Measurements from ENCODE around the gene FBLN1.

DNA sequence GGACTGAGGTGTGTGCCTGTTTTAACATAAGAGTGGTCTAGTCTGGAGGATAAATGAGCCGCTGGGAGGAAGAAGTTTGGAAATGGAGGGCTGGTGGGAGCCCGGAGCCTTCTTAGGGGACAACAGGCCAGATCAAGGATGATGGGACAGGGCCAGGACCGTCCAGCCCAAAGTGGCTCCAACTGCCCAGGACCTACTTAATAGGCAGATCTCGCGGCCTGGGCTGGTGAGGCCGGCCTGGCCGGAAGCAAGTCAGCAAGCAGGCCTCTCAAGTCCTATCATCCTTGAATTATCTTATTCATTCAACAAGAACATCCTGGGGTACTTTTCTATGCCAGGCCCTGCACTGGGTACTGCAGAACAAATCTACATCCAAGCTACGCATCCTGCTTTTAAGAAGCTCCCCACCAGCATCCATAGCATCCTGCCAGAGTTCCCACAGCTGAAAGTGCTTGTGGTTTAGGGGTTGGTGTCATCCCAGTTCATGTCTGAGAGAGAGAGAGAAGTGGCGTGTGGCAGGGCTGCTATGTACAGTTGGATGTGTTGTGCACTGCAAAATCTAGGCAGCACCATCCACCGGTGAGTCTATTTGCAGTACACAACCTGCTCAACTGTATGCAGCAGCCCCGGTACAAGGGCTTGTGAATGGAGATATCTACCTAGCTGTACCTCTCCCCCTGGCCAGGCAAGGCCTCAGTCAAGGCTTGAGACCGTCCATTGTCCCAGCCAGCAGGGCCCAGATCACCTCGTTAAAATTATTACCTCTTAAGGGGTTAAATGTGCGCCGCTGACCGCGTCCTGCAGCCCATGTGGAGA lies 82.1 kb downstream of the FBLN1 start:
- TF ChIP-seq, protein P1, sequence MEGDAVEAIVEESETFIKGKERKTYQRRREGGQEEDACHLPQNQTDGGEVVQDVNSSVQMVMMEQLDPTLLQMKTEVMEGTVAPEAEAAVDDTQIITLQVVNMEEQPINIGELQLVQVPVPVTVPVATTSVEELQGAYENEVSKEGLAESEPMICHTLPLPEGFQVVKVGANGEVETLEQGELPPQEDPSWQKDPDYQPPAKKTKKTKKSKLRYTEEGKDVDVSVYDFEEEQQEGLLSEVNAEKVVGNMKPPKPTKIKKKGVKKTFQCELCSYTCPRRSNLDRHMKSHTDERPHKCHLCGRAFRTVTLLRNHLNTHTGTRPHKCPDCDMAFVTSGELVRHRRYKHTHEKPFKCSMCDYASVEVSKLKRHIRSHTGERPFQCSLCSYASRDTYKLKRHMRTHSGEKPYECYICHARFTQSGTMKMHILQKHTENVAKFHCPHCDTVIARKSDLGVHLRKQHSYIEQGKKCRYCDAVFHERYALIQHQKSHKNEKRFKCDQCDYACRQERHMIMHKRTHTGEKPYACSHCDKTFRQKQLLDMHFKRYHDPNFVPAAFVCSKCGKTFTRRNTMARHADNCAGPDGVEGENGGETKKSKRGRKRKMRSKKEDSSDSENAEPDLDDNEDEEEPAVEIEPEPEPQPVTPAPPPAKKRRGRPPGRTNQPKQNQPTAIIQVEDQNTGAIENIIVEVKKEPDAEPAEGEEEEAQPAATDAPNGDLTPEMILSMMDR (IDR thresholded peaks at IDR 0.05; ENCODE audit: control extremely low read depth in 1 of 3, insufficient read depth in 1 of 3, low read depth in 1 of 3, low read length in 3 of 3), result no peak
- TF ChIP-seq POLR2A (IDR thresholded peaks at IDR 0.05; ENCODE audit: control extremely low read depth in 1 of 2, low read depth in 2 of 2, low read length in 2 of 2), result no peak
- TF ChIP-seq KDM5A (IDR thresholded peaks at IDR 0.05; ENCODE audit: low read length), result no peak
- TF ChIP-seq CEBPB (IDR thresholded peaks at IDR 0.05; ENCODE audit: low read depth, low read length), result no peak
- no peak for TF ChIP-seq MAFK (IDR thresholded peaks at IDR 0.05; ENCODE audit: low read depth, low read length)
- TF ChIP-seq PHF8 (conservative IDR thresholded peaks at IDR 0.05; ENCODE audit: low read depth, low read length), result no peak
- no peak for TF ChIP-seq ZNF274 (IDR thresholded peaks at IDR 0.05; ENCODE audit: borderline replicate concordance, extremely low read depth, low read length)
- TF ChIP-seq, protein P2, sequence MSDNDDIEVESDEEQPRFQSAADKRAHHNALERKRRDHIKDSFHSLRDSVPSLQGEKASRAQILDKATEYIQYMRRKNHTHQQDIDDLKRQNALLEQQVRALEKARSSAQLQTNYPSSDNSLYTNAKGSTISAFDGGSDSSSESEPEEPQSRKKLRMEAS (IDR thresholded peaks at IDR 0.05), result no peak
- no peak for TF ChIP-seq RFX5 (IDR thresholded peaks at IDR 0.05; ENCODE audit: borderline replicate concordance, low read depth, low read length)
- TF ChIP-seq RNF2 (IDR thresholded peaks at IDR 0.05; ENCODE audit: borderline replicate concordance, low read depth, low read length, missing control alignments, poor library complexity, severe bottlenecking), result no peak
- TF ChIP-seq YY1 (IDR thresholded peaks at IDR 0.05; ENCODE audit: low read depth, low read length), result no peak
- TF ChIP-seq EZH2 (IDR thresholded peaks at IDR 0.05; ENCODE audit: low read depth, low read length, severe bottlenecking), result no peak
- TF ChIP-seq POLR2AphosphoS5 (IDR thresholded peaks at IDR 0.05; ENCODE audit: low read depth, low read length), result no peak
- no peak for TF ChIP-seq TEAD4 (IDR thresholded peaks at IDR 0.05; ENCODE audit: low read depth, low read length)

All from H1 (cell line).